Bone marrow (tissue), 2 donors: ENCODE data around the gene ZFAND2A.
"Not testable (repeated sequence)": the region's sequence is repeated elsewhere in the genome, so short reads cannot be mapped to it uniquely, and the experiment has no call there.

Source experiments
- DNase-seq, 2 donors: peaks; one replicate each; lab custom pipeline; 2025; lab: John Stamatoyannopoulos, UW

ZFAND2A gene

GRCh38 chr7:1159891-1160669 lies at the start of gene ZFAND2A:
ZFAND2A (minus strand) TSS chr7:1160196; CDS start chr7:1158212, 1,984 bp downstream.
- DNase-seq, result peak; percentile 94 to 95

- no peak for DNase-seq
Measured at GRCh38 chr7:1209097-1209496, 49.1 kb upstream of the ZFAND2A start.

DNA sequence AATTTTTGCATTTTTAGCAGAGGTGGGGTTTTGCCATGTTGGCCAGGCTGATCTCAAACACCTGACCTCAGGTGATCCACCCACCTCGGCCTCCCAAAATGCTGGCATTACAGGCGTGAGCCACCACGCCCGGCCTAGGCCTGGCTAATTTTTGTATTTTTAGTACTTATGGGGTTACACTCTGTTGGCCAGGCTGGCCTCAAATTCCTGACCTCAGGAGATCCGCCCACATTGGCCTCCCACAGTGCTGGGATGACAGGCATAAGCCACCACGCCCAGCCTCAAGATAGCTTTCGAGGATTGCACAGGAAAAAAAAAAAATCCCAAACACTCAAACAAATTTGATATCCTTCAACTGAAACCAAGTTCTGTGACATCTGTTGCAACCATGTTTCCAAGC lies 45.7 kb upstream of the ZFAND2A start:
- DNase-seq, result not testable (repeated sequence)

DNA sequence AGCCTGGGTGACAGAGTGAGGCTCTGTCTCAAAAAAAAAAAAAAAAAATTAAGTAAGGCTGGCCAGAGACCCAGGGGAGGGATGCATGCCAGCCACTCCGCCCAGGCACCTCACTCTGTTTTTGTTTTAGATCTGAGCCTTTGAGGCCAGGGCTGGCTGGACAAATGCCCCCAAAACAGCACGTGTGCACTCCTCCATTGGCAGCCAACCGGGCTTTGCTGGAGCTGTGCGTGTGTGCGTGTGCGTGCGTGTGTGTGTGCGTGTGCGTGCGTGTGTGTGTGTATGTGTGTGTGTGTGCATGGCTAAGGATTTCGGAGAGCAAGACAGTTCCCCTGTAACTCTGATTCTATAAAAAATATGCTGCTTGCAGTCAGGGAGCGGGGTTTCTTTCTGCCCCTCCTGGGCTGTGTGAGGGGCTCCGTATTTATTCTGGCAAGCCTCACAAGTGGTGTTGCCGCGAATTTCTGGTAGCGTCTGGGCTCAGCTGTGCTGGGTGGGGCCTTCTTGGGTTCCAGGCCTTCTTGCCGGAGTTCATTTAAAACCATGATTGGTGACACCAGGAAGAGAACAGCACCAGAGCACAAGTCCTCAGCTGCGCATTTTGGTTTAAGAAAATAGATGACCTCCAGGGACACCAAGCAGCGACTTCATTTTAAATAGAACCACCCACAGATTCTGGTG lies 44.6 kb upstream of the ZFAND2A start:
- DNase-seq, result no peak

- not testable (repeated sequence) for DNase-seq
Measured at GRCh38 chr7:1202914-1203313, 42.9 kb upstream of the ZFAND2A start.

GRCh38 chr7:1201916-1202315 lies 41.9 kb upstream of the ZFAND2A start:
- no peak for DNase-seq

GRCh38 chr7:1200045-1200444 lies 40.0 kb upstream of the ZFAND2A start:
- DNase-seq, result no peak

GRCh38 chr7:1197997-1198625 lies 38.1 kb upstream of the ZFAND2A start:
- no peak for DNase-seq

GRCh38 chr7:1196950-1197349 lies 37.0 kb upstream of the ZFAND2A start:
- no peak for DNase-seq

DNA sequence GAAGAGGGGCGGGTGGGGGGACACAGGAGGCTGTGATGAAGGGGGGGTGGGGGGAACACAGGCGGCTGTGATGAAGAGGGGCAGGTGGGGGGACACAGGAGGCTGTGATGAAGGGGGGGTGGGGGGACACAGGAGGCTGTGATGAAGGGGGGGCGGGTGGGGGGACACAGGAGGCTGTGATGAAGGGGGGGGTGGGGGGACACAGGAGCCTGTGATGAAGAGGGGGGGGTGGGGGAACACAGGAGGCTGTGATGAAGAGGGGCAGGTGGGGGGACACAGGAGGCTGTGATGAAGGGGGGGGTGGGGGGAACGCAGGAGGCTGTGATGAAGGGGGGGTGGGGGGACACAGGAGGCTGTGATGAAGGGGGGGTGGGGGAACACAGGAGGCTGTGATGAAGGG lies 36.4 kb upstream of the ZFAND2A start:
- not testable (repeated sequence) for DNase-seq

GRCh38 chr7:1193593-1194424 lies 33.8 kb upstream of the ZFAND2A start:
- DNase-seq, result peak in 1 of 2 donors; percentile 38

DNA sequence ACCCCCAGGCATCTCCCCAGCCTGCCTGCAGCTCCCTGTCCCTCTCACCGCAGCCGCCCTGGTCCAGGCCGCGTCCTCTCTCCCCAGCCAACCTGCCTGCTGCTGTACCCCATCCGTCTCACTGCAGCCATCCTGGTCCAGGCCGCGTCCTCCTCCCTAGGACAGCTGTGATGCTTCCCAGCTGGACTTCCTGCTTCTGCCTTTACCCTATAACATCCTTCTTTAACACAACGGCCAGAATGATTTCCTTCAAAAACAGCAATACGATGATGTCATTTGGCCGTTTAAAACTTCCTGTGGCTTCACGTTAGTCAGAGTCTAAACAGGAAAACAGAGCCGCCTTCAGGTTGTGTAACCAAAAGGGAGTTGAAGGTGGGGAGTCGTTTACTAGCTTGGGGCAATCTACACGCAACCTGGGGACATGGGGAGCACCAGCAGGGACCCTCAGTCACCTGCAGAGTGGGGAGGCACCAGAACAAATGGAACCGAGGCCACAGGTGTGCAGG lies 32.2 kb upstream of the ZFAND2A start:
- DNase-seq, result peak in 1 of 2 donors; percentile 72

DNA sequence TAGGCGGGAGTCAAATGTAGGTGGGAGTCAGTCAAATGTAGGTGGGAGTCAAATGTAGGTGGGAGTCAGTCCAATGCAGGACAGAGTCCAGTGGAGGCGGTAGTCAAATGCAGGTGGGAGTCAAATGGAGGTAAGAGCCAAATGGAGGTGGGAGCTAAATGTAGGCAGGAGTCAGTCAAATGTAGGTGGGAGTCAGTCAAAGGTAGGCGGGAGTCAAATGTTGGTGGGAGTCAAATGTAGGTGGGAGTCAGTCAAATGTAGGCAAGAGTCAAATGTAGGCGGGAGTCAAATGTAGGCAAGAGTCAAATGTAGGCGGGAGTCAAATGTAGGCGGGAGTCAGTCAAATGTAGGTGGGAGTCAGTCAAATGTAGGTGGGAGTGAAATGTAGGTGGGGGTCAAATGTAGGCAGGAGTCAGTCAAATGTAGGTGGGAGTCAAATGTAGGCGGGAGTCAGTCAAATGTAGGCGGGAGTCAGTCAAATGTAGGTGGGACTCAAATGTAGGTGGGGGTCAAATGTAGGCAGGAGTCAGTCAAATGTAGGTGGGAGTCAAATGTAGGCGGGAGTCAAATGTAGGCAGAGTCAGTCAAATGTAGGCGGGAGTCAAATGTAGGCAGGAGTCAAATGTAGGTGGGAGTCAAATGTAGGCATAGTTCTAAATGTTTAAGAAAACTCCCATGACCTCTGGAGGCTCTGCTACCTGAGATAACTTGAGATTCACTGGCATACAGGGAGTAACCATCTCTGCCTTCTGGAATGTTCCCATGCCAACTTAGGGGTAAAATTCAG lies 30.2 kb upstream of the ZFAND2A start:
- no peak for DNase-seq

- DNase-seq, result no peak
Measured at GRCh38 chr7:1188720-1189294, 28.8 kb upstream of the ZFAND2A start.

DNA sequence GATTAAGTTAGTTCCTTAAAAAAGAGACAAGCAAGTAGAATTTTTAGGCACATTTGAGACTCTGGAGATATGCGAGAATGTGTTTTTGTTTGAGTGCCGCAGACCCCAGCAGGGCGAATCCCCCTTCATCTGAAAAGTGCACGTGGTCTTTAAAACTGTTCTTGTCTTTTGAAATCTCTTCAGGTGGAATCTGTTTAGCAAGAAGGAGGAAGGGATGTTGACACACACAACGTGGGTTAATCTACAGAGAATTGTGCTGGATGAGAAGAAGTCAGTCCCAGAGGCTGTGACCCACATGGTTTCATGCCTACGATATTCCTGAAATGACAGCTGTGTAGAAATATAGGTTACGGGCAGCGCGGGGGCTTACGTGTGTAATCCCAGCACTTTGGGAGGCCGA lies 27.1 kb upstream of the ZFAND2A start:
- no peak for DNase-seq

DNA sequence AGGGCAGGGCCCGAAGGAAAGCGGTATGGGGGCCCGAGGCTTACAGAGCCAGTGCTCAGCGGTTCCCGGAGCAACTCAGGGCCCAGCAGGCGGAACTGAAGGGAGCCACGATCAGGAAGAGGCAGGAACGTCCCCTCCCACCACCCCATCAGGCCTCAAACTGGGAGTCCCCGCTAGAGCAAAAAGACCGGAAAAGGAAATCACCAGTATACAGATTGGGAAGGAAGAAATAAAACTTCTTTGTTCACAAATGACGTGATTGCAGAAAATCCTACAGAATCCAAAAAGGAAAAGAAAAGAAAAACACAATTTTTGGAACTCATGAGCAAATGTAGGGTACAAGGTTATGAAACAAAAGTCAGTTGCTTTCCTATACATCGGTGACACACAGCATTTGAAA lies 21.6 kb upstream of the ZFAND2A start:
- no peak for DNase-seq

DNA sequence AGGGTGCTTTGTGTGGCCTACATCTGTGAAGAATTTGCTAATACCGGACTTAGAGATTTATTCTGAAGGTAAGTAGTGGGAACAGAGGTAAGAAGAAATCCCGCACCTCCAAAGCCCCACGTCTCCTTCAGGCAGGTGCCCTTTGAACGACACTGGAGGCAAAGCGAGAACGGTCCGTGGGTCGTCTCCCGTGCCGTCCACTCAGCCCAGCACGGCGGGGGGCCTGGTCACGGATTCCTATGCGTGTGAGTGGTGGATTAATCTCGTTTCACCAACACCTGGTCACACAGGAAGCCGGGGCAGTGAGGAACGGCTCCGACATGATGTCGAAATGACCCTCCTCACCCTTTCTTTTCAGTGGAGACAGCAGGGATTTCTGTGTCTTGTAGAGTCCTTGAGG lies 21.0 kb upstream of the ZFAND2A start:
- DNase-seq, result no peak

GRCh38 chr7:1176891-1177373 lies 16.9 kb upstream of the ZFAND2A start:
- peak; percentile 38 to 41 for DNase-seq

DNA sequence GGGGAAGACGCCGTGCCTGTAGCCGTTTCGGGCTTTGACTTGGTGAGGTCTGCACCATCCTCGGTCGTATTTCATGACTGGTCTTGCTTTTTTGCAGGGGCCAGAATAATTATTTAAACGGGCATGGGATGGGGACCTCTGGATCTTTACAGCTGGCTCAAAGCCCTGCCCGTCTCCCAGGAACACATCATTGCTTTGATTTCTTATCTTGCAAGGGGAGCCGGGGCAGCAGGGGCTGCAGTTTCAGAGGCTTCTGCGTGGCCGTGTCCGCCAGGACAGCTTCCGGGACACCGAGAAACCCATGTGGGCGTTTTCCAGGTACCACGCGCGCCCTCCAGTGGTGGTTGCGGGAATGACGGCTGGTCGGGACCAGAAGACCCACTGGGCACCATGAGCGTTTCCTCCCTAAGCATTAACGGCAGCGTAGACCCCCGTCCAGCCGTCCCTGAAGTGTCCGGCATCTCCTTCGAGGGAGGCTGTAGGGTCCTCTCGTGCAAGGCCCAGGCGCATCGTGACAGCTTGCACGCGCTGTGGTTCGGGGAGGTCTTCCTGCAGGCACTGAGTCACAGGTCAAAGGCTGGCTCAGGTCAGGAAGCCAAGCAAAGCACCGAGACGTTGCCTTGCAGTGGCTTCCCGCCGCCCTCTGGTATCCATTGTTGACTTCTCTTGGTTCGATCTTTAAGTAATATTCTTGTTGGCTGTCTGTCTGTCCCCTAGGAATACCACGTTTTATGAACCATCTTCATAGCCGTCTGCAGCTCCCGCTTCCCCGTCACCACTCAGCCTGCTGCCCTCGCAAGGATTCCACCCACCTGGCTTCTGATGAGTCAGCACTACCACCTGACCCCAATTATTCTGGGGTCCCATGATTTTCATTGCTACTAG lies 16.2 kb upstream of the ZFAND2A start:
- peak; percentile 54 to 59 for DNase-seq

- no peak for DNase-seq
Measured at GRCh38 chr7:1175597-1175966, 15.6 kb upstream of the ZFAND2A start.
